Epithelial cell of proximal tubule (primary cell): Measurements from ENCODE around the gene TREH. TPM values are rescaled to one million over a fixed set of nuclear protein-coding genes. Genes with fewer than 3 reads are reported as not detected.

Experiments
- DNase-seq: peaks from one replicate; pipeline ENCODE4 v3.0.0-alpha.2; 2011; ENCODE audit warnings: low read depth
- H3K4me3 ChIP-seq: 2 replicates; pipeline ENCODE4 v1.5.1; 2011; ENCODE audit warnings: low read depth, mild to moderate bottlenecking, low read length
- CTCF ChIP-seq: conservative IDR thresholded peaks from 2 replicates; pipeline ENCODE4 v1.5.1; 2012; ENCODE audit warnings: low read depth, mild to moderate bottlenecking, low read length
- total RNA-seq: library from RNA; depleted of rRNA; stranded (reverse); fragments of >200 nt; gene quantifications from 2 replicates; pipeline ENCODE4 v1.2.3, GENCODE V29; 2015

Gene TREH
- total RNA-seq, 1 donor from 2014 or later, result not detected

DNA sequence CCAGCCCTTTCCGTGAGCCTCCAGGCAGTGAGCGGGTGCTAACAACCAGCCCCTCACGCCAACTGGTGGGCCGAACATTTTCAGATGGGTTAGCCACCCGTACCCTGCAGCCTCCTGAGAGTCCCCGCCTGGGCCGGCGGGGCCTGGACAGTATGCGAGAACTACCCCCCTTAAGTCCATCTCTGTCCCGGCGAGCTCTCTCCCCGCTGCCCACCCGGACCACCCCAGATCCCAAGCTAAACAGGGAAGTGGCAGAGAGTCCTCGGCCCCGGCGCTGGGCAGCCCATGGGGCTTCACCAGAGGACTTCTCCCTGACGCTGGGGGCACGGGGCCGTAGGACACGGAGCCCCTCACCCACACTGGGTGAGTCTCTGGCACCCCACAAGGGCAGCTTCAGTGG lies 51.4 kb downstream of the TREH start:
- no peak for DNase-seq
- no peak overlapping the region for H3K4me3 ChIP-seq
- no peak for TF ChIP-seq CTCF

GRCh38 chr11:118627566-118627965 lies 51.9 kb downstream of the TREH start:
- DNase-seq, result no peak
- TF ChIP-seq CTCF, result no peak
- no peak overlapping the region for H3K4me3 ChIP-seq

GRCh38 chr11:118625976-118626375 lies 53.5 kb downstream of the TREH start:
- H3K4me3 ChIP-seq, result no peak overlapping the region
- no peak for TF ChIP-seq CTCF
- no peak for DNase-seq

DNA sequence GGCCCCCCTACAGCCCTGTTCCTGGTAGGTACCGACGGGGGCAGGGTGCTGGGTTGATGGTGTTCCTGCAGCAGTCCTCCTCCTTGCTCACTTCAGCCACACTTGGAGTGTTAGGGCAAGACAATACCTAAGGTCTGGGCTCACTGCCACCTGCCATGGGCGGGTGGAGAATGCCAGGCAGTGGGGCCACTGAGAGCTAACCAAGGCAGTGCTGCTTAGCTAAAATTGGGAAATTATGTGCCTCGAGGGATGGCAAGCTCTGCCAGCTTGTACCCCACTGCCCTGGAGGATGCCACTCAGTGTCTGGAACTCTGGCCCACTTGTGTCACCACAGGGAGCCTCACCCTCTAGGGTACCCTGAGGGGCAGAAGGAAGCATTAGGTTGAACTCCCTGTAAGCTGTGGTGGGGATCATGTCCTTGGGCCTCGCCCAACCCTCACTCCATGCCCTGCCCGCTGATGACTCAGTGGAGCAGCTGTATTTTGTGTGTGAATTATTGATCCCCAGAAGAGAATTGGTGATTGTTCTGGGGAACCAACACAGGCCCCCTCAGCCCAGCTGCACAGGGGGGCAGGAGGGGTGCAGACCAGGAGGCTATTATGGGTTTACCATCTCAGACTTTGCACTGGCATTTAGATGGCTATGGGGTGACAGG lies 54.3 kb downstream of the TREH start:
- no peak for TF ChIP-seq CTCF
- no peak overlapping the region for H3K4me3 ChIP-seq
- no peak for DNase-seq

DNA sequence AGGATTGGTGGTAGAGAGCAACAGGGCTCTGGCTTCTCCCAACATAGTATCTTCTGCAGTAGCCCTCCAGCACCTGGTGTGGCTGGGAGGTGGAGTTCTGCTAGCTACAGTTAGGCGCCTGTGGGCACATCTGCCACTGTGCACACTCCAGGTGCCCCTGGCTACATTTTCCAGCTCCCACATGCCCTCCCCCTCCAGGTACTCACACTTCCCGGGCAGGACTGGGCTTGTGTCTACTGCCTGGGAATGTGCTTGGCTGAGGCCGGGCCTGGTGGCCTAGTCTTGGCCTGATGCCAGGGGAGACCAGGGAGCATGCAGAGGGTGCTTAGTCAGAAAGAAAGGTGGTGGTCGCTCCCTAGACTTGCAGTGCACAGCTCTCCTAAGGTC lies 56.2 kb downstream of the TREH start:
- TF ChIP-seq CTCF, result no peak
- DNase-seq, result no peak
- peak overlapping the region; percentile 2 for H3K4me3 ChIP-seq

GRCh38 chr11:118622376-118623268 lies 56.8 kb downstream of the TREH start:
- peak overlapping the region; percentile 78 for H3K4me3 ChIP-seq
- TF ChIP-seq CTCF, result no peak
- peak; percentile 78 for DNase-seq
